SK-N-SH (cell line): Measurements from ENCODE around the gene DDC. TPM values are rescaled to one million over a fixed set of nuclear protein-coding genes. Genes with fewer than 3 reads are reported as not detected.

ENCODE experiments used
- CTCF ChIA-PET: fragments of 300-600, 350-600 bp; formaldehyde crosslinking; extraction: SDS; loops from one replicate; lab custom pipeline; 2021; lab: Yijun Ruan, JAX
- POLR2A ChIA-PET: fragments of 350-600 bp; sonication (Branson Sonifier 250); formaldehyde crosslinking; extraction: SDS; loops from one replicate; lab custom pipeline; 2020; ENCODE audit warnings: antibody characterized with exemption, inconsistent platforms; lab: Yijun Ruan, JAX
- DNase-seq: peaks from one replicate; pipeline ENCODE4 v3.0.0; 2012
- H2AFZ ChIP-seq: fragments of 200-600 bp; sonication (generic); 2 replicates; pipeline ENCODE4 v1.8.1; 2016; ENCODE audit warnings: antibody characterized with exemption, mild to moderate bottlenecking, low read depth
- H3F3A ChIP-seq: fragments of 200-600 bp; sonication (generic); replicated peaks from 2 replicates; pipeline ENCODE3; 2016; ENCODE audit warnings: antibody characterized with exemption, mild to moderate bottlenecking; ENCODE audit not compliant: insufficient read depth
- H3K27ac ChIP-seq, 2 experiments: fragments of 200-500 bp in 1 of 2; fragments of 200-600 bp in 1 of 2; sonication (Bioruptor generic) in 1 of 2; sonication (generic), shearing (Covaris generic) in 1 of 2; 2 replicates each; pipeline versions ENCODE4 v1.5.1 to v1.6.1; 2014 to 2016; ENCODE audit warnings: low read depth in 2 of 2, inconsistent platforms in 1 of 2, low read length in 1 of 2, mild to moderate bottlenecking in 1 of 2, mixed read lengths in 1 of 2
- H3K27me3 ChIP-seq: fragments of 200-600 bp; sonication (generic), shearing (Covaris generic); 2 replicates; pipeline ENCODE4 v1.6.1; 2016; ENCODE audit warnings: mixed run types; ENCODE audit not compliant: insufficient read depth
- H3K36me3 ChIP-seq, 2 experiments: fragments of 200-500 bp in 1 of 2; fragments of 200-600 bp in 1 of 2; sonication (Bioruptor generic) in 1 of 2; sonication (generic) in 1 of 2; replicated peaks in 1 of 2; 2 replicates each; pipeline versions ENCODE3 to v1.5.1; 2014 to 2016; ENCODE audit warnings: low read length in 1 of 2, mild to moderate bottlenecking in 1 of 2; ENCODE audit not compliant: insufficient read depth in 2 of 2, control insufficient read depth in 1 of 2
- H3K4me1 ChIP-seq, 2 experiments: fragments of 200-500 bp in 1 of 2; fragments of 200-600 bp in 1 of 2; sonication (Bioruptor generic) in 1 of 2; sonication (generic), shearing (Covaris generic) in 1 of 2; 2 replicates each; pipeline versions ENCODE4 v1.5.1 to v1.6.1; 2014 to 2016; ENCODE audit warnings: low read depth in 1 of 2, low read length in 1 of 2, mixed run types in 1 of 2; ENCODE audit not compliant: insufficient read depth in 2 of 2, control insufficient read depth in 1 of 2
- H3K4me2 ChIP-seq: fragments of 200-600 bp; sonication (generic), shearing (Covaris generic); 2 replicates; pipeline ENCODE4 v1.6.1; 2017; ENCODE audit warnings: mixed run types
- H3K4me3 ChIP-seq, 2 experiments: fragments of 200-500 bp in 1 of 2; fragments of 200-600 bp in 1 of 2; sonication (Bioruptor generic) in 1 of 2; sonication (generic), shearing (Covaris generic) in 1 of 2; 2 replicates each; pipeline versions ENCODE4 v1.5.1 to v1.8.1; 2014 to 2016; ENCODE audit warnings: low read depth in 2 of 2, inconsistent platforms in 1 of 2, low read length in 1 of 2, mild to moderate bottlenecking in 1 of 2, mixed read lengths in 1 of 2, moderate library complexity in 1 of 2
- H3K79me2 ChIP-seq: fragments of 200-600 bp; sonication (generic); 2 replicates; pipeline ENCODE4 v1.8.1; 2017; ENCODE audit warnings: mild to moderate bottlenecking; ENCODE audit not compliant: insufficient read depth
- H3K9ac ChIP-seq: fragments of 200-600 bp; sonication (generic); 2 replicates; pipeline ENCODE4 v1.6.1; 2017; ENCODE audit warnings: mixed run types
- H3K9me2 ChIP-seq: fragments of 200-600 bp; sonication (generic); 2 replicates; pipeline ENCODE4 v1.6.1; 2017; ENCODE audit warnings: mixed run types
- H3K9me3 ChIP-seq: fragments of 200-600 bp; sonication (generic); 2 replicates; pipeline ENCODE4 v1.6.1; 2017; ENCODE audit warnings: mixed run types, mild to moderate bottlenecking, moderate library complexity
- H4K20me1 ChIP-seq: fragments of 200-600 bp; sonication (generic); 2 replicates; pipeline ENCODE4 v1.6.1; 2017; ENCODE audit warnings: mild to moderate bottlenecking, mixed run types; ENCODE audit not compliant: insufficient read depth
- CHD2 ChIP-seq: fragments of 150-350 bp; IDR thresholded peaks from 2 replicates; pipeline ENCODE4 v1.6.1; 2018; ENCODE audit warnings: low read length; ENCODE audit not compliant: partially characterized antibody
- EP300 ChIP-seq, 2 experiments: IDR thresholded peaks; 2 replicates each; pipeline versions ENCODE4 v1.4.0 to v1.6.1; 2012; ENCODE audit warnings: borderline replicate concordance in 1 of 2, low read depth in 1 of 2, low read length in 1 of 2
- EZH2phosphoT487 ChIP-seq: fragments of 200-600 bp; sonication (generic); IDR thresholded peaks from 2 replicates; pipeline ENCODE4 v1.6.1; 2017; ENCODE audit warnings: low read depth, mixed run types, mild to moderate bottlenecking, antibody characterized with exemption, moderate library complexity, borderline replicate concordance
- FOSL2 ChIP-seq: IDR thresholded peaks from 2 replicates; pipeline ENCODE4 v1.4.0; 2012; ENCODE audit warnings: low read depth, mild to moderate bottlenecking, moderate library complexity, borderline replicate concordance
- FOXM1 ChIP-seq: IDR thresholded peaks from 2 replicates; pipeline ENCODE4 v1.4.0; 2012; ENCODE audit warnings: low read depth, mild to moderate bottlenecking
- GATA2 ChIP-seq: sonication (generic); formaldehyde crosslinking; IDR thresholded peaks from 2 replicates; pipeline ENCODE4 v1.5.0; 2020; ENCODE audit warnings: mild to moderate bottlenecking, missing genetic modification reagents
- JUND ChIP-seq: IDR thresholded peaks from 2 replicates; pipeline ENCODE4 v1.4.0; 2012
- RAD21 ChIP-seq: IDR thresholded peaks from 2 replicates; pipeline ENCODE4 v1.6.1; 2012; ENCODE audit warnings: mild to moderate bottlenecking, low read length
- RCOR1 ChIP-seq: fragments of 150-350 bp; IDR thresholded peaks from 2 replicates; pipeline ENCODE4 v1.6.1; 2017; ENCODE audit warnings: antibody characterized with exemption, low read length
- RFX5 ChIP-seq: IDR thresholded peaks from 2 replicates; pipeline ENCODE4 v1.6.1; 2012; ENCODE audit warnings: mild to moderate bottlenecking, improper control_type of control experiment, low read length
- SIN3A ChIP-seq: IDR thresholded peaks from 2 replicates; pipeline ENCODE4 v1.6.1; 2012; ENCODE audit warnings: low read depth, mild to moderate bottlenecking, low read length, moderate library complexity, borderline replicate concordance
- SMC3 ChIP-seq: IDR thresholded peaks from 2 replicates; pipeline ENCODE4 v1.6.1; 2012; ENCODE audit warnings: low read depth, low read length, improper control_type of control experiment
- TEAD4 ChIP-seq: IDR thresholded peaks from 2 replicates; pipeline ENCODE4 v1.4.0; 2012; ENCODE audit warnings: mild to moderate bottlenecking, borderline replicate concordance; ENCODE audit not compliant: insufficient read depth
- YY1 ChIP-seq: IDR thresholded peaks from 2 replicates; pipeline ENCODE4 v1.4.0; 2012; ENCODE audit warnings: low read depth, mild to moderate bottlenecking
- WGBS: methylation state at CpG from one replicate; pipeline ENCODE4 v1.1.6; 2017; ENCODE audit warnings: low lambda C conversion rate; 5-methylcytosine and 5-hydroxymethylcytosine counted together
- polyA plus RNA-seq, 3 experiments: library from polyadenylated mRNA; depleted of rRNA; stranded (reverse); fragments of >200 nt; gene quantifications; 2 replicates each; pipeline ENCODE4 v1.2.3, GENCODE V29; 2012
- TF ChIP-seq, protein P1 (sequence below): IDR thresholded peaks from 2 replicates; pipeline ENCODE4 v1.4.0; 2012; ENCODE audit warnings: low read depth, borderline replicate concordance
- TF ChIP-seq, protein P2 (sequence below): IDR thresholded peaks from 2 replicates; pipeline ENCODE4 v1.4.0; 2012; ENCODE audit warnings: low read depth
- TF ChIP-seq, protein P3 (sequence below): IDR thresholded peaks from 2 replicates; pipeline ENCODE4 v1.6.1; 2012; ENCODE audit warnings: mild to moderate bottlenecking, low read depth, low read length, moderate library complexity
- TF ChIP-seq, protein P4 (sequence below): fragments of 200-600 bp; sonication (generic); IDR thresholded peaks from 2 replicates; pipeline ENCODE4 v1.6.1; 2017; ENCODE audit warnings: antibody characterized with exemption, mild to moderate bottlenecking, moderate library complexity

Gene DDC
- polyA plus RNA-seq, 1 of the 3 experiments (the other 2 are of a cell fraction), result 1.8 TPM

GRCh38 chr7:50513166-50513871, 51.9 kb downstream of the DDC start:
- H3K27me3 ChIP-seq, result 0 out of 2 replicates have a peak, but pooled peaks cover 10% of the 10 kb centered on the region
- no peaks in the 10 kb centered on the region for H3F3A ChIP-seq
- H3K4me2 ChIP-seq, result no peak overlapping the region
- DNase-seq, result no peak
- TF ChIP-seq SIN3A (no peak), JUND (no peak), EP300 (IDR thresholded peaks at IDR 0.05; ENCODE audit: borderline replicate concordance in 1 of 2, low read depth in 1 of 2, low read length in 1 of 2) (no peak), CHD2 (no peak), SMC3 (no peak), TEAD4 (no peak), GATA2 (CRISPR knock-in tag) (no peak), FOSL2 (no peak), RAD21 (no peak), YY1 (no peak), EZH2phosphoT487 (no peak), FOXM1 (no peak), RFX5 (no peak), RCOR1 (no peak)
- TF ChIP-seq, protein P1, sequence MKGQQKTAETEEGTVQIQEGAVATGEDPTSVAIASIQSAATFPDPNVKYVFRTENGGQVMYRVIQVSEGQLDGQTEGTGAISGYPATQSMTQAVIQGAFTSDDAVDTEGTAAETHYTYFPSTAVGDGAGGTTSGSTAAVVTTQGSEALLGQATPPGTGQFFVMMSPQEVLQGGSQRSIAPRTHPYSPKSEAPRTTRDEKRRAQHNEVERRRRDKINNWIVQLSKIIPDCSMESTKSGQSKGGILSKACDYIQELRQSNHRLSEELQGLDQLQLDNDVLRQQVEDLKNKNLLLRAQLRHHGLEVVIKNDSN, result no peak
- TF ChIP-seq, protein P2, sequence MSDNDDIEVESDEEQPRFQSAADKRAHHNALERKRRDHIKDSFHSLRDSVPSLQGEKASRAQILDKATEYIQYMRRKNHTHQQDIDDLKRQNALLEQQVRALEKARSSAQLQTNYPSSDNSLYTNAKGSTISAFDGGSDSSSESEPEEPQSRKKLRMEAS, result no peak
- TF ChIP-seq, protein P3, sequence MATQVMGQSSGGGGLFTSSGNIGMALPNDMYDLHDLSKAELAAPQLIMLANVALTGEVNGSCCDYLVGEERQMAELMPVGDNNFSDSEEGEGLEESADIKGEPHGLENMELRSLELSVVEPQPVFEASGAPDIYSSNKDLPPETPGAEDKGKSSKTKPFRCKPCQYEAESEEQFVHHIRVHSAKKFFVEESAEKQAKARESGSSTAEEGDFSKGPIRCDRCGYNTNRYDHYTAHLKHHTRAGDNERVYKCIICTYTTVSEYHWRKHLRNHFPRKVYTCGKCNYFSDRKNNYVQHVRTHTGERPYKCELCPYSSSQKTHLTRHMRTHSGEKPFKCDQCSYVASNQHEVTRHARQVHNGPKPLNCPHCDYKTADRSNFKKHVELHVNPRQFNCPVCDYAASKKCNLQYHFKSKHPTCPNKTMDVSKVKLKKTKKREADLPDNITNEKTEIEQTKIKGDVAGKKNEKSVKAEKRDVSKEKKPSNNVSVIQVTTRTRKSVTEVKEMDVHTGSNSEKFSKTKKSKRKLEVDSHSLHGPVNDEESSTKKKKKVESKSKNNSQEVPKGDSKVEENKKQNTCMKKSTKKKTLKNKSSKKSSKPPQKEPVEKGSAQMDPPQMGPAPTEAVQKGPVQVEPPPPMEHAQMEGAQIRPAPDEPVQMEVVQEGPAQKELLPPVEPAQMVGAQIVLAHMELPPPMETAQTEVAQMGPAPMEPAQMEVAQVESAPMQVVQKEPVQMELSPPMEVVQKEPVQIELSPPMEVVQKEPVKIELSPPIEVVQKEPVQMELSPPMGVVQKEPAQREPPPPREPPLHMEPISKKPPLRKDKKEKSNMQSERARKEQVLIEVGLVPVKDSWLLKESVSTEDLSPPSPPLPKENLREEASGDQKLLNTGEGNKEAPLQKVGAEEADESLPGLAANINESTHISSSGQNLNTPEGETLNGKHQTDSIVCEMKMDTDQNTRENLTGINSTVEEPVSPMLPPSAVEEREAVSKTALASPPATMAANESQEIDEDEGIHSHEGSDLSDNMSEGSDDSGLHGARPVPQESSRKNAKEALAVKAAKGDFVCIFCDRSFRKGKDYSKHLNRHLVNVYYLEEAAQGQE, result no peak
- TF ChIP-seq, protein P4, sequence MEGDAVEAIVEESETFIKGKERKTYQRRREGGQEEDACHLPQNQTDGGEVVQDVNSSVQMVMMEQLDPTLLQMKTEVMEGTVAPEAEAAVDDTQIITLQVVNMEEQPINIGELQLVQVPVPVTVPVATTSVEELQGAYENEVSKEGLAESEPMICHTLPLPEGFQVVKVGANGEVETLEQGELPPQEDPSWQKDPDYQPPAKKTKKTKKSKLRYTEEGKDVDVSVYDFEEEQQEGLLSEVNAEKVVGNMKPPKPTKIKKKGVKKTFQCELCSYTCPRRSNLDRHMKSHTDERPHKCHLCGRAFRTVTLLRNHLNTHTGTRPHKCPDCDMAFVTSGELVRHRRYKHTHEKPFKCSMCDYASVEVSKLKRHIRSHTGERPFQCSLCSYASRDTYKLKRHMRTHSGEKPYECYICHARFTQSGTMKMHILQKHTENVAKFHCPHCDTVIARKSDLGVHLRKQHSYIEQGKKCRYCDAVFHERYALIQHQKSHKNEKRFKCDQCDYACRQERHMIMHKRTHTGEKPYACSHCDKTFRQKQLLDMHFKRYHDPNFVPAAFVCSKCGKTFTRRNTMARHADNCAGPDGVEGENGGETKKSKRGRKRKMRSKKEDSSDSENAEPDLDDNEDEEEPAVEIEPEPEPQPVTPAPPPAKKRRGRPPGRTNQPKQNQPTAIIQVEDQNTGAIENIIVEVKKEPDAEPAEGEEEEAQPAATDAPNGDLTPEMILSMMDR, result no peak
- WGBS, result 78% methylated on average over 13 of the region's 14 CpGs
- no peaks in the 10 kb centered on the region for H3K9me2 ChIP-seq
- ChIA-PET POLR2A (no interaction called here), CTCF (interaction anchor here (0.7 to 6.4 kb wide), 3 partner anchors 16 to 47 kb away, joined by 3 to 33 read pairs (median 20); no protein-coding TSS in a partner anchor)
- H2AFZ ChIP-seq, result no peak overlapping the region
- peak overlapping the region in 1 of 2 experiments; percentile 64; a peak in 2 of 4 replicates for H3K27ac ChIP-seq
- H3K4me3 ChIP-seq, result no peak overlapping the region
- no peaks in the 10 kb centered on the region for H4K20me1 ChIP-seq
- peaks cover 0 to 5% of the 10 kb centered on the region in 2 experiments for H3K36me3 ChIP-seq
- H3K9me3 ChIP-seq, result no peaks in the 10 kb centered on the region
- H3K79me2 ChIP-seq, result no peaks in the 10 kb centered on the region
- no peak overlapping the region for H3K9ac ChIP-seq
- H3K4me1 ChIP-seq, result peaks cover 0 to 26% of the 10 kb centered on the region in 2 experiments; a peak in 2 of 4 replicates
